SJCRH30 (cell line): Measurements from ENCODE around the gene KANSL1. TPM values are rescaled to one million over a fixed set of nuclear protein-coding genes. Genes with fewer than 3 reads are reported as not detected.
"Not testable (repeated sequence)": the region's sequence is repeated elsewhere in the genome, so short reads cannot be mapped to it uniquely, and the experiment has no call there.

Source experiments
- DNase-seq, 2 experiments: peaks; one replicate each; pipeline ENCODE4 v3.0.0-alpha.2; 2015 to 2020
- H3K27ac ChIP-seq: fragments of 250-450 bp; sonication (Bioruptor Pico); 2 replicates; pipeline ENCODE4 v1.5.1; 2020; ENCODE audit warnings: mild to moderate bottlenecking, moderate library complexity
- H3K27me3 ChIP-seq: fragments of 250-450 bp; sonication (Bioruptor Pico); 2 replicates; pipeline ENCODE4 v1.5.1; 2020; ENCODE audit warnings: mild to moderate bottlenecking, moderate library complexity
- H3K36me3 ChIP-seq: fragments of 250-450 bp; sonication (Bioruptor Pico); 2 replicates; pipeline ENCODE4 v1.5.1; 2020; ENCODE audit warnings: mild to moderate bottlenecking, moderate library complexity
- H3K4me1 ChIP-seq: fragments of 250-450 bp; sonication (Bioruptor Pico); 2 replicates; pipeline ENCODE4 v1.5.1; 2020; ENCODE audit warnings: mild to moderate bottlenecking, moderate library complexity
- H3K4me3 ChIP-seq: fragments of 250-450 bp; sonication (Bioruptor Pico); 2 replicates; pipeline ENCODE4 v1.5.1; 2020; ENCODE audit warnings: mild to moderate bottlenecking, moderate library complexity
- H3K9me3 ChIP-seq: fragments of 250-450 bp; sonication (Bioruptor Pico); replicated peaks from 2 replicates; pipeline ENCODE4 v1.5.1; 2020; ENCODE audit warnings: mild to moderate bottlenecking, moderate library complexity
- total RNA-seq: library from RNA; depleted of rRNA; stranded (reverse); fragments of >200 nt; shearing (Covaris generic); gene quantifications from 2 replicates; pipeline ENCODE4 v1.2.3, GENCODE V29; 2014

Gene KANSL1
- total RNA-seq, 1 experiment from 2014 or later = 79.0 TPM

DNA sequence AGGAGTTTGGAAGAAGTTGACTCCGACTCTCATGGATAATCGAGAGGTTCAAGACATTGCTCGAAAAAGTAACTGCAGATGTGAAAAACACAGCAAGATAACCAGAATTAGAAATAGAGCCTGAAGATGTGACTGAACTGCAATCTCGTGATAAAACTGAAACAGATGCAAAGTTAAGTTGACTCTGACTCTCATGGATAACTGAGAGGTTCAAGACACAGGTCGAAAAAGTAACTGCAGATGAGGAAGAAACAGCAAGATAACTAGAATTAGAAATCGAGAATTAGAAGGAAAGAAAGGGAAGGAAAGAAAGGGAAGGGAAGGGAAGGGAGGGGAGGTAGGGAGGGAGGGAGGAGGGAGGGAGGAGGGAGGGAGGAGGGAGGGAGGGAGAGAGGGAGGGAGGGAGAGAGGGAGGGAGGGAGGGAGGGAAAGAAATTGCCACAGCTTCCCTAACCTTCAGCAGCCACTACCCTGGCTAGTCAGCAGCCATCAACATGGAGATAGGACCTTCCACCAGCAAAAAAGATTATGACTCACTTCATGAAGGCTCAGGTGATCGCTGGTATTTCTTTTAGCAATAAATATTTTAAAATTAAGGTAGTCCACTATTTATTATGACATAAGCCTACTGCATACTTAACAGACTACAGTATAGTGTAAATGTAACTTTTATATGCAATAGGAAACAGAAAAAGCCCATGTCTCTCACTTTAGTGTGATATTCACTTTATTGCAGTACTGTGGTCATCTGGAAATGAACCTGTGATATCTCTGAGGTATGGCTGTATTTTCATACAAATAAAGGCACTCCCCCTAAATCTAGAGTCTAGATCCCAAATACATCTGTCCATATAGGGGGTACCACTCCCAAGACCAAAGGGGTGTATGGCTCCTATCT, 68.3 kb downstream of the KANSL1 start:
- Histone ChIP-seq H3K36me3 (no peaks in the 10 kb centered on the region; the same call in 1 of the 2 replicates), H3K27ac (no peak overlapping the region), H3K9me3 (no peaks in the 10 kb centered on the region), H3K27me3 (no peaks in the 10 kb centered on the region), H3K4me1 (no peaks in the 10 kb centered on the region), H3K4me3 (no peak overlapping the region)
- DNase-seq = no peak

DNA sequence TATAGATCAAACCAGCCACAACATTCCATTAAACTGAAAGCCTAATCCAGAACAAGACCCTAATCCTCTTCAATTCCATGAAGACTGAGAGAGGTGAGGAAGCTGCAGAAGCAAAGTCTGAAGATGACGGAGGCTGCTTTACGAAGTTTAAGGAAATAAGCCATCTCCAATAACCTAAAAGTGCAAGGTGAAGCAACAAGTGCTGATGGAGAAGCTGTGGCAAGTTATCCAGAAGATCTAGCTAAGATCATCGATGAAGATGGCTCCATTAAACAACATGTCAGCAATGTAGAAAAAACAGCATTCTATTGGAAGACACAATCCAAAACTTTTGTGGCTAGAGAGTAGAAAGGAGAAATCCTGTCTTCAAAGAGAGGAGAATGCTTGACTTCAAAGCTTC, 69.6 kb downstream of the KANSL1 start:
- no peaks in the 10 kb centered on the region for H3K9me3 ChIP-seq
- H3K27ac ChIP-seq = no peak overlapping the region
- H3K36me3 ChIP-seq = no peaks in the 10 kb centered on the region; the same call in 1 of the 2 replicates
- no peaks in the 10 kb centered on the region for H3K27me3 ChIP-seq
- no peak for DNase-seq
- H3K4me3 ChIP-seq = no peak overlapping the region
- H3K4me1 ChIP-seq = no peaks in the 10 kb centered on the region

DNA sequence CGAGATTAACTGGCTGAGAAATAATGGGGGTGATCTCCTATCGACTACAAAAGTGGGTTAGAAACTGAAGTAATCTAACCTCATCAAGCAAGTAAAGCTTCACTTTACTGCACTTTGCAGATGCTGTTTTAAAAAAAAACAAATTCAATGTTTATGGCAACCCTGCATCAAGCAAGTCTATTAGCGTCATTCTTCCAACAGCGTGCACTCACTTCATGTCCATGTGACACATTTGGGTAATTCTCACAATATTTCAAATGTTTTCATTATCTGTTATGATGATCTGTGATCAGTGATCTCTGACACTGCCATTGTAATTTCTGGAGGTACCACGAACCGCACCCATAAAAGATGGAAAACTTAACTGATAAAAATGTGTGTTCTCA, 70.8 kb downstream of the KANSL1 start:
- DNase-seq = no peak
- no peaks in the 10 kb centered on the region for H3K4me1 ChIP-seq
- no peaks in the 10 kb centered on the region for H3K9me3 ChIP-seq

DNA sequence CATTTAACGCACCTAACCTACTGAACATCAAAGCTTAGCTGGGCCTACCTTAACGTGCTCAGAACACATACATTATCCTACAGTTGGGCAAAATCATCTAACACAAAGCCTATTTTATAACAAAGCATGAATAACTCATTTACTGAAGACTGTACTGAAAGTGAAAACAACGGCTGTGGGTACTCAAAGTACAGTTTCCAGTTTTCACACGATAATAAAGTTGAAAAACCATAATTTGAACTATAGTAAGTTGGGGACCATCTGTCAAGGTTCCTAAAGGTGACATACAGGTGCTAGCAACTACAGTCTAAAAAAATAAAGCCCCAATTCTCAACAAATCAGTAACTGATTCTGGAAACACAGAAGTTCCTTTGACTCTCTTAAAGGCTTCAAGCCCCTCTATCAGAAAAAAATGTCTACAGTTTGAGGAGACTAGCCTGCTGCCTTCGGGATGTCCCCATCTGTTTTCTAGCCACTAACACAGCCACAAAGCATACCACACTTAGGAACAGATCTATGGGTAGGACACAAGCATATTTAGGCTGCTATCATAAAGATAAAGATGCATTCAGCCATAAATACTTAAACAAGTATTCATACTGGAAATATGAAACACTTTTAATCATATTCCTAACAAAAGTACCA, 71.3 kb downstream of the KANSL1 start:
- Histone ChIP-seq H3K9me3 (no peaks in the 10 kb centered on the region), H3K27ac (no peak overlapping the region), H3K36me3 (no peaks in the 10 kb centered on the region; the same call in 1 of the 2 replicates), H3K4me3 (no peak overlapping the region), H3K4me1 (no peaks in the 10 kb centered on the region), H3K27me3 (no peaks in the 10 kb centered on the region)
- DNase-seq = no peak

More for the DNA sequence above, 70.8 kb downstream of the KANSL1 start:
- Histone ChIP-seq H3K4me3 (no peak overlapping the region), H3K27ac (no peak overlapping the region), H3K27me3 (no peaks in the 10 kb centered on the region), H3K36me3 (no peaks in the 10 kb centered on the region; the same call in 1 of the 2 replicates)

DNA sequence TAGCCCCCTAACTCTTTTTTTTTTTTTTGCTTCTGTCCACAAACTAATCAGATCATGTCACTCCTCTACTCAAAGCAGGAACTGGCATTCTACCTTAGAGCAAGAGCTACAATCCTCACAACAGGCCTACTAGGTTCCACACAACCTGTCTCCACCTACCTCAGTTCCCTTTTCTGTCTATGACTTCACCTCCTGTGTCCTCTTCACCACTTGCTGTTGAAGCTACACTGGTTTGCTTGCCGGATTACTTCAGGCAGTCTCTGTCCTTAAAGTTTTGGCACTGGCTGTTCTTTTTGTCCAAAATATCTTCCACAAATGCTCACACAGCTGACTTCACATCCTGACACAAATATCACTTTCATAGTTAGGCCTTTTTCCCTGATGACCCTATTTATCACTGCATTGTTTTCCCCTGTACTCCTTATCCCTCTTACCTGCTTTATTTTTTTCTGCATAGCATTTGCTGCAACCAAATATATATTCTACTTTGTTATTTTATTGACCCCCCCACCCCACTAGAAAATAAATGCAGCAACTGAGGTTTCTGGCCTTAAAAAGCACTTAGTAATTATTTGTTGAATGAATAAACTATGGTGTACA, 72.0 kb downstream of the KANSL1 start:
- DNase-seq = no peak
- Histone ChIP-seq H3K27me3 (no peaks in the 10 kb centered on the region), H3K36me3 (no peaks in the 10 kb centered on the region; the same call in 1 of the 2 replicates), H3K9me3 (no peaks in the 10 kb centered on the region), H3K27ac (no peak overlapping the region), H3K4me3 (no peak overlapping the region), H3K4me1 (no peaks in the 10 kb centered on the region)

DNA sequence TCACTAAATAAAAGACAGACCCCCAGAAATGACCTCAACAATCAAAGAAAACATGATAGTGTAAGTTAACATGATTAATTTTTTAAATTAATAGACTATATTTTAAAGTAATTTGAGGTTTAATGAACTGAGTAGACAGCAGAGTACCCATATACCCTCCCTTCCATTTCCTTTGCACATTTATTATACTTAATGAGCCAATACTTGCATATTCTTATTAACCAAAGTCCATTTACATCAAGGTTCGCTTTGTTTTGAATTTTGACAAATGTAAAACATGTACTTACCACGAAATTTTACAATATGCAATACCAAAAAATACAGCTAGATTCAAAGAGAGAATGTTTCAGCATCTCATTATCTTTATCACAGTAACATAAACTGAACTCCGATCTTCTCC, 72.7 kb downstream of the KANSL1 start:
- no peak overlapping the region for H3K4me3 ChIP-seq
- no peaks in the 10 kb centered on the region for H3K9me3 ChIP-seq
- no peaks in the 10 kb centered on the region for H3K4me1 ChIP-seq

DNA sequence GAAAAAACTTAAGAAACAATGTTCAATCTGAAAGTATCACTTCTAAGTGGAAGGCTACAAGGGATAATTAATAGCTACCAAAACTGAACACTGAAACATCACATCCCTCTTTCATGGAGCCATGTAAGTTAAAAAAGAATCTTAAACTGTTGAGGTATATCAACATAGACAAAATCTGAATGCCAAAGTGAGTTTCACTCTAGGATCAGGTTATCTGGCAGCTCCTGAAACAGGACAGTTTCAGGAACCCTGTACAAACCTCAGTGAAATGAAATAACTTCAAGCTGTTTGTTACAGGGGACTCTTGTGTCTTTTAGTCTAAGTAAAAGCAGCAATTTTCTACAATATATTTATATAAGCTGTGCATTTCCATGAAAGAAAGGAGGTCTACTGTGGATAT, 73.2 kb downstream of the KANSL1 start:
- no peak for DNase-seq
- Histone ChIP-seq H3K27ac (no peak overlapping the region), H3K27me3 (no peaks in the 10 kb centered on the region), H3K9me3 (no peaks in the 10 kb centered on the region), H3K36me3 (no peaks in the 10 kb centered on the region; the same call in 1 of the 2 replicates), H3K4me3 (no peak overlapping the region), H3K4me1 (no peaks in the 10 kb centered on the region)

More for the DNA sequence above, 72.7 kb downstream of the KANSL1 start:
- DNase-seq = no peak
- Histone ChIP-seq H3K27me3 (no peaks in the 10 kb centered on the region), H3K36me3 (no peaks in the 10 kb centered on the region; the same call in 1 of the 2 replicates), H3K27ac (no peak overlapping the region)

DNA sequence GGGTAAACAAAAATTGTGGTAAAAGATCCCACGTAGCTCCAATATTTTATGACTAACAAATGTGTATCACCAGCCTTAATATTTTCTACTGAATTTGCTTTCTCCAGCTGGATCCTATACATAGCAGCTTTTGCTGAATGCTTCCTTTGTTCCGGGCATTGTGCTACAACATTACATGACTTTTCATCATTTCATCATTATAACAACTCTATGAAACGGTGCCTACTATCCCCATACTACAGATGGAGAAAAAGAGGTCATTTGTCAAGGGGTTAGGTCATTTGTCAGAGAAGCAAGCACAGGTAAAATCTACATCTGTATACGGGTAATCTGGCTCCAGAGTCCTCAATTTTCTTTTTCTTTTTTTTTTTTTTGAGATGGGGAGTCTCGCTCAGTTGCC, 74.3 kb downstream of the KANSL1 start:
- no peak for DNase-seq
- H3K27ac ChIP-seq = no peak overlapping the region
- H3K4me3 ChIP-seq = no peak overlapping the region
- no peaks in the 10 kb centered on the region; the same call in 1 of the 2 replicates for H3K36me3 ChIP-seq
- H3K27me3 ChIP-seq = no peaks in the 10 kb centered on the region
- H3K4me1 ChIP-seq = no peaks in the 10 kb centered on the region
- no peaks in the 10 kb centered on the region for H3K9me3 ChIP-seq

DNA sequence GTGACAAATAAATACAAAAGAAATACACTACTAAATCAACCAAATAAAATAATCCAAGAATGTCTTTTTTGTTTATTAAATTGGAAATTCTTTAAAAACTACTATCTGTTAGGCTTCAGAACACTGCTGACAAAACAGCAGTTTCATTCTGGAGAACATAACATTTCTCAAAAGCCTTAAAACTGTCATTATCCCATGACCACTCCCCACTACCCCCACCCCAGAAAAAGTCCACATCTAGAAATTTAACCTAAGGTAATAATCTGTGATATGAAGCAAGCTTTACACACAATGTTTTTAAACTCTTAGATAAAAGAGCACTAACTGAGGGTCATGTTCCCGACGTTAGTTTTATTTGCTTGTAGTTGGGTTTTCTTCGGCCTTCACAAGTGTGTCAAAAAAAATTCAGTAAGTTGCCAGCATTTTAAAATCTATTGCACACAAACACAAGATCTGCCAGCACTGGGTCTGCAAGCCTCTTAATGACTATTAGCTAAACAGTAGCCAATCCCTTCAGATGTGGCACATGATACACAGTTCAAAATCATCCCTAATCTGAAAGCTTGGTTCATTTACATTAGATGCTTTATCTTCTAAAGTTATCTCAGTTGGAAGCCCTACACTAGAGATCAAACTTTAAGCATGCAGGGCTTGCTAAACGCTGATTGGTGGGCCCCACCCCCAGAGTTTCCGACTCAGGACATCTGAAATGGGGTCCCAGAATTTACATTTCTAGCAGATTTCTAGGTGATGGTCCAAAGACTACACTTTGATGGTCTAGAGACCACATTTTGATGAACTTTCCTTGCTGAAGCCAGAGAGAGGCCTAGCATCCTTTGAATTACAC, 75.2 kb downstream of the KANSL1 start:
- H3K36me3 ChIP-seq = no peaks in the 10 kb centered on the region; the same call in 1 of the 2 replicates
- H3K4me3 ChIP-seq = no peak overlapping the region
- no peak for DNase-seq
- H3K9me3 ChIP-seq = no peaks in the 10 kb centered on the region
- H3K27me3 ChIP-seq = no peaks in the 10 kb centered on the region
- H3K4me1 ChIP-seq = no peaks in the 10 kb centered on the region
- H3K27ac ChIP-seq = no peak overlapping the region

DNA sequence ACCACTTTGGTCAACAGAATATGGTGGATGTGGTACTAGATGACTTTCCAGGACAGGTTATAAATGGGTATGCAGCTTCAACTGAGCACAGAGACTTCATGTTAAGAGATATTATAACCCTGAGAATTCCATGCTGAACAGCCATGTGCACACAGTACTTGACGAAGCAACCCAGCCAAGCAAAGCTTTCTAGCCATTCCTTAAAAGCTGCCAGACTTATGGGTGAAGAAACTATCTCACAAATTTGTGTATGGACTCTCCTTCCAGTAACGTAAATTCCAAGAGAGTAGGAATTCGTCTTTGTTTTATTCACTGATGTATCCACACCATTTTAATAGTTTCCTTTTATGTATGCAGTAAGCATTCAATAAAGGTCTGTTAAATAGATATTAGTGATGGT, 76.1 kb downstream of the KANSL1 start:
- no peaks in the 10 kb centered on the region for H3K4me1 ChIP-seq
- no peaks in the 10 kb centered on the region for H3K27me3 ChIP-seq

DNA sequence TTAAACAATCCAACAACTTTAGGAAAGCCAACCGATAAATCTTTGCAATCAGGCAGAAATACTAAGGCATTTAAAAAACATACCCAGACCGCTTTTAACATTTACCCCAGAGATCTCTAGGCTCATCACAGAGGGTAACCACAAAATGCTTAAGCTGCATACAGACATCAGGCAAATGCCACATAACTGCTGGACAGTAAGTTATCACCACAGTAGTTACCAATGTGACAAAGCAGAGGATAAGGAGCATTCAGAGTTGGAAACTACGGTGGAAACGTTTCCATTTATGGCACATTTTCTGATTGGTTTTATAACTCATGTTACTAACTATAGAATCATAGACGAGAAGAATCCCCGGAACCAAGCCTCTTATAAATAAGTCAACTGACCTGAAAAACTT, 77.5 kb downstream of the KANSL1 start:
- H3K27ac ChIP-seq = no peak overlapping the region
- H3K9me3 ChIP-seq = no peaks in the 10 kb centered on the region
- no peak for DNase-seq
- no peaks in the 10 kb centered on the region for H3K27me3 ChIP-seq
- H3K4me1 ChIP-seq = no peaks in the 10 kb centered on the region
- H3K4me3 ChIP-seq = no peak overlapping the region
- no peaks in the 10 kb centered on the region for H3K36me3 ChIP-seq

More for the DNA sequence above, 76.1 kb downstream of the KANSL1 start:
- H3K36me3 ChIP-seq = no peaks in the 10 kb centered on the region
- no peak for DNase-seq
- no peak overlapping the region for H3K27ac ChIP-seq
- H3K4me3 ChIP-seq = no peak overlapping the region
- no peaks in the 10 kb centered on the region for H3K9me3 ChIP-seq

DNA sequence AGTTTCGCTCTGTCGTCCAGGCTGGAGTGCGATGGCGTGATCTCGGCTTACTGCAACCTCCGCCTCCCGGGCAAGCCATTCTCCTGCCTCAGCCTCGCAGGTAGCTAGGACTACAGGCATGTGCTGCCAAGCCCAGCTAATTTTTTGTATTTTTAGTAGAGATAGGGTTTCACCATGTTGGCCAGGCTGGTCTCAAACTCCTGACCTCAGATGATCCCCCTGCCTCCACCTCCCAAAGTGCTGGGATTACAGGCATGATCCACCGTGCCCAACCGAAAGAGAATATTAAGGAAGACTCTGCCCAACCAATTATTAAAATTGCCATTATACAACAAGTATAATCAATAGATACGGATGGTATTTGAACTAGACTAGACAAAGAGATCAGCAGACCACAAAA, 82.0 kb downstream of the KANSL1 start:
- not testable (repeated sequence) for H3K9me3 ChIP-seq, DNase-seq, H3K27ac ChIP-seq, H3K4me3 ChIP-seq, H3K4me1 ChIP-seq, H3K27me3 ChIP-seq, H3K36me3 ChIP-seq

DNA sequence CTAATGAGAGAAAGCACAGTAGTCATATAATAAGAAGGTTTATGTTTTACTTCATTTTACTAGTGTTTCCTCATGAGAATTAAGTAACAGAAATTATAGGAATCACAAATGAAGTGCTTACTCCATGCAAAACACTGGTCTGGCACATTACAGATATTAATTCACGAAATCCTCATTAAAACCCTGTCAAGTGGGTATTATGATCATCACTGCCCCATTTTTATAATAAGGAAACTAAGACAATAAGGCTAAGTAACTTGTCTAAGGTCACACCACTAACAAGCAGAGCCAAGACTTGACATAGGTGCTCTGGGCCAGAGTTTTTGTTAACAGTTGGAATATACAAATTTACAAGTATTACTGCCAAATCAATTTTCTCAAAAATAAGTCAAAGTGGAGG, 83.0 kb downstream of the KANSL1 start:
- Histone ChIP-seq H3K9me3 (no peaks in the 10 kb centered on the region), H3K4me3 (no peak overlapping the region), H3K27ac (no peak overlapping the region), H3K36me3 (no peaks in the 10 kb centered on the region), H3K27me3 (no peaks in the 10 kb centered on the region), H3K4me1 (no peaks in the 10 kb centered on the region)
- DNase-seq = no peak

DNA sequence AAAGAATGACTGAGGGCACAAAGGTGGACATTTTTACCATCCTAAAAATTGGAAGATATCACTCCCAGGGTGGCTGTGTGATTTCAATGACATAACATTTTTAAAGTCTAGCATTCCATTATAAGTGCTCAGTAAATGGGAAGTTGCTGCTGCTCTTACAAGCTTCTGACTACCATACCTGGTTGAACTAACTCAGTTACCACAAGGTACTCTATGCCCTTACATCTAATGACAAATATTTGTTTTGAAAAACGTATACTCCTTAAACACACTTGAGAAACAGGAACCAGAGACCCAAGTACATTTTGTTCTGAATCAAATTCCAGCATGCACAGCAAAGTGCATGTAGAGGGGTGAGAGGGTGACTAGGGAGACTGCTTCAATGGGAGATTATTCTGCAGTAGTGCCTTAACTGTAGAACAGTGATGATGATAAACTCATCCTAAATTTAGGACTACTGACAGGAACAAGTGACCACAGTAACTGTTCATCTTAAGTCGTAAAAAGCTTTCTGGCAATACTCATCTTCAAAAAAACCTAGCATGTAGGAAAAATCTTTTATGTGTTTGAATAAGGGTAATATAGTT, 83.5 kb downstream of the KANSL1 start:
- no peaks in the 10 kb centered on the region for H3K36me3 ChIP-seq

More for the DNA sequence above, 83.5 kb downstream of the KANSL1 start:
- Histone ChIP-seq H3K27ac (no peak overlapping the region), H3K27me3 (no peaks in the 10 kb centered on the region), H3K9me3 (no peaks in the 10 kb centered on the region), H3K4me1 (no peaks in the 10 kb centered on the region), H3K4me3 (no peak overlapping the region)
- DNase-seq = no peak
